Stimulated activated CD4-positive, alpha-beta T cell treated with anti-CD3 and anti-CD28 coated beads, Interleukin-15, amount 100 ng/mL, for 48 hours (primary cell): Measurements from ENCODE around the gene DSCAM.
"Not testable (repeated sequence)": the region's sequence is repeated elsewhere in the genome, so short reads cannot be mapped to it uniquely, and the experiment has no call there.

ENCODE experiments used
- DNase-seq, 2 donors: peaks; one replicate each; pipeline ENCODE4 v3.0.0-alpha.2; 2020; ENCODE audit warnings: low read depth in 2 of 2

The DSCAM gene

DNA sequence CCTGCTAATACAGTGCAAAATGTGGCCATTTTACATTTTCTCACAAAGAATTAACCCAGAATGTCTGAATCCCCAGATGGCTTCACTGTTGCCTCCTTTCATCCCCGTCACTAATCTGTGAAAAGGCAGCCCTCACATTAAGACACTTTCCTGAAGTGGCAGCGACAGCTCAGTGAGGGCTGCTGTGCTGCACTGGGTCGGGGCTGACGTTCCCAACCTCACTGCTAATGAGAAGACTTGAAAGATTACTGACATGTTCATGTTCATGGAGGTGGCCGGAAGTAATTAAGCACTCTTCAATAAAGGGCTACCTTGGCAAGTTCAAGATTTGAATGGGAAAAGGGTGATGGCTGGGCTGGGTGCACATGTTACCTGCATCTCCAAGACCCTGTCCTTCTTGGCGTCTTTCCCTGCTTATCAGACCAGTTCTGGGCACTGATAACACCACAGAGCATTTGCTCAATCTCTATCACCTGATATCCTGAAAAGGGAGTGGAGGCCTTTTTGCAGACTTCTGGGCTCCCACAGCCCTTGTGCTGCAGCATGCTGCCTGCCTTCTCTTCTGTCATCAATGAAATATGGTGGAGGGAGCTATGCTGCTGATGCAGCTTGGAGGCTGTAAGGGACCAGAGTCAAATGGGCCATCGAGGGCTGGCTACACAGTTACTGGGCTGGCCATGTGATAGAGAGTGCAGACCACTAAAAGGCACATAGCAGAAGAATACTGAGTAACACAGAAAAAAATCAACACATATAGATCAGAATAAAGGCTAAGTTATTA is 596.3 kb downstream of the DSCAM start:
- no peak for DNase-seq

- no peak for DNase-seq
Observed at GRCh38 chr21:40244981-40245380, 602.0 kb downstream of the DSCAM start.

GRCh38 chr21:40243685-40244084 is 603.3 kb downstream of the DSCAM start:
- DNase-seq, result no peak

DNA sequence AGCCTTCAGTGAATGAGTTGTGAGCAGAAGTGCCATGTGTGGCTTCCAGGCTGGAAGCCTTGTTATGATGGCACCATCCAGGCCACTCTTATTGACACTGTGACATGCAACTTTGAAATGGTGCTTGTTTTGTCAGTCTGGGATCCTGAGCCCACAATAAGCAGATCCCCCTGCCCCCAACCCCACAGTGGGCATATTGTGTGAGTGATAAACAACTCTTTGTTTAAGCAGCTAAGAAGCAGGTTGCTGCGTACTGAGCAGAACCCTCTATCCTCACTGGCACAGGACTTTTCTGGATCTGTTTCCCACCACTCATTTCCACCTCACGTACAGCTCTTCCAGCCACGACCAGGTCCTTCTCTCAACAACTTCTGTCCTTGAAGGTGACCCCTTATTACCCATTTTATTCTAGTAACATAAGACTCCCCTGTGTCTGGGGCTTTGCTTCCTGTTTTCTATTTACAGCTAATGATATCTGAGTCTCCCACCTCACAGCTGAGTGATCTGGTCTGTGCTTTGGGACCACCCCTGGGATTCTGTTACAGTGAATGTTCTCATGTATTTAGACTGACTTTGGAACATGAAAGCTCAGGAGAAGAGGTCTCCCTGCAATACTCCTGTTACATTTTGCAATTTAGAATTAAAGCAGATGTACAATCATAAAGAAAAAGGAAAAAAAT is 604.2 kb downstream of the DSCAM start:
- no peak for DNase-seq

- DNase-seq, result no peak
Observed at GRCh38 chr21:40235528-40235927, 611.4 kb downstream of the DSCAM start.

DNA sequence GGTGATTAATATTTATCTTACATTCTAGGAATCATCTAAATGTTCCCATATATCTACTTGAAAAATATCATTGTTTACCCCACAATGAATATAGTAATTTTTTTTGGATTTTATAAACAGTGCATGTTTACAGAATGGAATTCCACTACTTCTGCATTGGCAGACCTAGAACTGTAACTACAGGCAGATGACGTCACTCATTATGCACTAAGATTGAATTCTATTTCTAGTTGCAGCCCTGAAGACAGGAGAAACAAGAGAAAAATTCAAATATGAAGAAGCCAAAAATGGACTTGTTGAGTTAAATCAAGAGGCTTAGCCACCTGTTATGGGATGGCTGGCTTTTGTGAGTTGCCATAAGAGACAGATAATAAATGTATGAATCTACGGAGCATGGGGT is 615.0 kb downstream of the DSCAM start:
- no peak for DNase-seq

- no peak for DNase-seq
Observed at GRCh38 chr21:40227096-40227495, 619.9 kb downstream of the DSCAM start.

- no peak for DNase-seq
Observed at GRCh38 chr21:40215941-40216340, 631.0 kb downstream of the DSCAM start.

- no peak for DNase-seq
Observed at GRCh38 chr21:40210251-40210650, 636.7 kb downstream of the DSCAM start.

DNA sequence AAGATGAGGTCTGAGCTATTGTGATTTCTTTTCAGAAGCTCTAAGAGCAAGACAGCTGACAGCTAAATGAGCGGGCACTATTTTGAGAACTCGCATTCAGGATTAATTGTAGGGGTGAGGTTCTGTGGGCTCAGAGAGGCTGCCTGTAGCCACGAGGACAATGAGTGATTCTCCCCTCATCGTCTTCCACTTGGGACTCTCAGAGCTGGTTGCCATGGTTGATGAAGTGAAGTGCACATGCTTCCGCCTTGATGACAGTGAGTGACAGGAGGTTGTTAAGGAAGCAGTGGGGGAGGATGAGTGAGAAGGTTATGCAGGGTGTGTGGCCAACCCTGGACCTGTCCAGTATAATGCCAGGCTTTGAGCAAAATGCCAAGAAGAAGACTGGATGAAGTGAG is 638.0 kb downstream of the DSCAM start:
- no peak for DNase-seq

DNA sequence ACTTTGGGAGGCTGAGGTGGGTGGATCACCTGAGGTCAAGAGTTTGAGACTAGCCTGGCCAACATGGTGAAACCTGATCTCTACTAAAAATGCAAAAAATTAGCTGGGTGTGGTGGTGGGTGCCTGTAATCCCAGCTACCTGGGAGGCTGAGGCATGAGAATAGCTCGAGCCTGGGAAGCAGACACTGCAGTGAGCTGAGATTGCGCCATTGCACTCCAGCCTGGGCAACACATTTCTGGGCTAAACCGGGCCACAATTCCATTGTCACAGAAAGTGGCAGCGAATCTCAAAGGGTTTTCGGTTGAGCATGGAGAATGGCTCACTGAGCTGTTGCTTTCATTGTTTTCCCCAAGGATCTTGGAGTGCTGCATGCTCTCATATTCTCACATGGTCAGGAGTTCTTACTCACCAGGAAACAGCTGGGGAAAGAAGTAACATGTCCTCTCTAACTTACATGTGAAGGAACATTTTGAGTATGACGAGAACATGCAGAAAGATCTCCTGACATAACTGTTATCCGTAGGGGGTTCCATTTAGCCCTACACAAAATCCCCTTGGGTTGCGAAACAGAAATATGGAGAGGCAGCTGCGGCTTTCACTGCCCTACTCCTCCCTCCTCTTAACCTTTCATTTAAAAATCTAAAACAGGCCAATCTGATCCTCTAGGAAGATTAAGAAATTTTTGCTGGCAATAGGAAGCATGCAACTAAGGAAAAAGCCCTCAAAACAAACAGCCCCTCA is 638.6 kb downstream of the DSCAM start:
- DNase-seq, result no peak

GRCh38 chr21:40200946-40201345 is 646.0 kb downstream of the DSCAM start:
- DNase-seq, result no peak

GRCh38 chr21:40200126-40200525 is 646.8 kb downstream of the DSCAM start:
- DNase-seq, result no peak

GRCh38 chr21:40194185-40194980 is 652.6 kb downstream of the DSCAM start:
- DNase-seq, result no peak

DNA sequence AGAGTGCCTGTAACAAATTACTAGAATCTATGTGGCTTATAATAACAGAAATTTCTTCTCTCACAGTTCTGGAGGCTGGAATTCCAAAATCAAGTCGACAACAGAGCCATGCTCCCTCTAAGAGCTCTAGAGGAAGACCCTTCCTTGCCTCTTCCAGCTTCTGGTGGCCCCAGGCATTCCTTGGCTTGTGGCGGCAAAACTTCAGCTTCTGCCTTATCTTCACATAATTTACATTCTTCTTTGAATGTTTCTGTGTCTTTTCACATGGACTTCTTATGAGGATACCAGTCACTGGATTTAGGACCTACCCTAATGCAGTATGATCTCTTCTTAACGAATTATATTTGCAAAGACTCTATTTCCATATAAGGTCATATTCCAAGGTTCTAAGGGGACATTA is 655.3 kb downstream of the DSCAM start:
- no peak for DNase-seq

DNA sequence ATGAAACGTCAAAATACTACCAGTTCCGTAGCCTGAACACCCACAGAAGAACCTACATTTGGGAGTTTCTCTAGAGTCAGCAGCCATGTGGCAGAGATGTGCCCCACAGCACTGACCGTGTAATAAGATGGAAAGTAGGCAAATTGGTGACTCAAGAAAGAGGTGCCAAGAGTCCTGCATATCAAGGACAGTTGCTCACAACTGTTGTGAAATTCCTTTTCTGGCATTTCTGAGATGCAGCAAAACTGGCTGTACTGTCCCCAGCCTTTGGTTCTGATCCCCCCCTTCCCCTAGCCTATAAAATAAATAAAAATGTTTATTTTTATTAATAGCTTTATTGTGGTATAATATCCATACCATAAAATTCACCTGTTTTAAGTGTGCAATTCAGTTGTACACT is 655.8 kb downstream of the DSCAM start:
- no peak for DNase-seq

GRCh38 chr21:40187946-40188654 is 658.9 kb downstream of the DSCAM start:
- no peak for DNase-seq

DNA sequence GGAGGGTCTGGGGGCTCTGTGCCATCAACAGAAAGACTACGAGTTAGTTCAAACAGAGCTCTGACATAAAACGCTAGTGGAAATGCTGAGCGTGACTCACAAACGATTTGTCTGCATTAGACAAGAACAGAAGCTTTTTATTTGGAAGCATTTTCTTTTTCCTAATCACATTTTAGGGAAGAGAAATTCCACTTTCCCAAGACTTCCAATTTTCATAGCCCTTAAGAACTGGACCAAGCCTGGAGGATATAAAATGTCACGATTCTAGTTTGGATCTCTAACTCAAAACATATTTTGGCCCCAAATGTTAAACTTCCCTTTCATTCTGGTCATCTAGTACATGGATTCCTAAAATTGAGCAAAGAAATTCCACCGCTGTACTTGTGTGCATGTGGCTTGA is 659.7 kb downstream of the DSCAM start:
- no peak for DNase-seq

- DNase-seq, result no peak
Observed at GRCh38 chr21:40186045-40186444, 660.9 kb downstream of the DSCAM start.

DNA sequence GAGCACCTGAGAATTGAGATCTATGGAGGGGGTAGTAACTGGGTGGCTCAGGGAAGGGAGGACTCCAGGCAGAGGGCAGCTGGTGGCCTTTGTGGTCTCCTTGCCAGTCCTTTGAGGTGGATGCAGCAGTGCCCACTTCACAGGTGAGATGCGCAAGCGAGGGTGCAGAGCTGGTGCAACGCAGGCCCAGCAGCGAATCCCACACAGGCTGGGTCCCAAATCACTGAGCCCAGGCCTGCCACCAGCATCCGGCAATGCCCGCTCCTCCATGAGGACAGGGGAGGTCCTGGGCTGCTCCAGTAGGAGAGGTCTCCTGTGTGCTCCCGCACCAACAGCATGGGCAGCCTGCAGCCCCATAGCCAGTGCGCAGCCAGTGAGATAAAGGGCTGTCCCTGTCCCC is 661.8 kb downstream of the DSCAM start:
- DNase-seq, result no peak

DNA sequence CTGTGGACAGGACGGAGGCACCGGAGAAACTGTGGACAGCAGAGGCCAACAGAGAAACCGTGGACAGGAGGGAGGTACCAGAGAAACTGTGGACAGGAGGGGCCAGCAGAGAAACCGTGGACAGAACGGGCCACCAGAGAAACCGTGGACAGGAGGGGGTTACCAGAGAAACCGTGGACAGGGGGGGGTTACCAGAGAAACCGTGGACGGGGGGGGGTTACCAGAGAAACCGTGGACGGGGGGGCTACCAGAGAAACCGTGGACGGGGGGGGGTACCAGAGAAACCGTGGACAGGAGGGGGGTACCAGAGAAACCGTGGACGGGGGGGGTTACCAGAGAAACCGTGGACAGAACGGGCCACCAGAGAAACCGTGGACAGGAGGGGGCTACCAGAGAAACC is 664.5 kb downstream of the DSCAM start:
- DNase-seq, result not testable (repeated sequence)
